ENCODE measurements around the gene LAMC2. TPM values are rescaled to one million over a fixed set of nuclear protein-coding genes. Genes with fewer than 3 reads are reported as not detected.

Gene LAMC2
- 14.8 and 33.5 TPM in 2 replicates for total RNA-seq (ENCODE audit: low replicate concordance)
- long read RNA-seq, full-length matches to known transcripts: 13 of 85 reads
- long read RNA-seq, partial matches to known transcripts: 62 of 85 reads
- long read RNA-seq, other reads (novel, unspliced or antisense): 10 of 85 reads

DNA sequence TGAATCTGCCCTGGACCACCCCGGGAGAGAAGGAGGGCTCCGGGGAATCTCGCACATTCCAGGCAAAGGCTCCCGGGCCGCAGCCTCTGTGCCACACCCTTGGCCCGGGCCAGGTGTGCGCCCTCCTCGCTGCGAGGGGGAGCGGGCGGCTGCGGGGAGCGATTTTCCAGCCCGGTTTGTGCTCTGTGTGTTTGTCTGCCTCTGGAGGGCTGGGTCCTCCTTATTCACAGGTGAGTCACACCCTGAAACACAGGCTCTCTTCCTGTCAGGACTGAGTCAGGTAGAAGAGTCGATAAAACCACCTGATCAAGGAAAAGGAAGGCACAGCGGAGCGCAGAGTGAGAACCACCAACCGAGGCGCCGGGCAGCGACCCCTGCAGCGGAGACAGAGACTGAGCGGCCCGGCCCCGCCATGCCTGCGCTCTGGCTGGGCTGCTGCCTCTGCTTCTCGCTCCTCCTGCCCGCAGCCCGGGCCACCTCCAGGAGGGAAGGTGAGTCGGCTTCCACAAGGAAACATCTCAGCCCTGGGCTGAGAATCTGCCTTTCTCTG lies at the start of gene LAMC2:
Gene LAMC2 (plus strand): TSS at position 324 of the 550 bp plus-strand sequence. CDS start 89 bp downstream, at position 413.
- Mint-ChIP-seq H3K4me1 (ENCODE audit: unreplicated experiment) (peaks cover 12% of the 10 kb centered on the region), H3K27ac (peak within 1 kb of the TSS; percentile 89), H3K36me3 (no peaks in the 10 kb centered on the region), H3K27me3 (peaks cover 15% of the 10 kb centered on the region), H3K9me3 (no peaks in the 10 kb centered on the region), H3K4me3 (peak within 1 kb of the TSS; percentile 93)
- DNase-seq (ENCODE audit: extremely low spot score, unreplicated experiment): peak; percentile 79
- peak; percentile 59 for TF ChIP-seq CTCF (conservative IDR thresholded peaks at IDR 0.05)

GRCh38 chr1:183137782-183138181 lies 48.3 kb upstream of the LAMC2 start:
- H3K4me3 Mint-ChIP-seq: no peak overlapping the region
- peaks cover 65% of the 10 kb centered on the region for H3K36me3 Mint-ChIP-seq
- no peak for DNase-seq (ENCODE audit: extremely low spot score, unreplicated experiment)
- H3K27ac Mint-ChIP-seq: no peak overlapping the region
- no peaks in the 10 kb centered on the region for H3K9me3 Mint-ChIP-seq
- H3K4me1 Mint-ChIP-seq (ENCODE audit: unreplicated experiment): peaks cover 6% of the 10 kb centered on the region
- no peaks in the 10 kb centered on the region for H3K27me3 Mint-ChIP-seq
- TF ChIP-seq CTCF (conservative IDR thresholded peaks at IDR 0.05): no peak

DNA sequence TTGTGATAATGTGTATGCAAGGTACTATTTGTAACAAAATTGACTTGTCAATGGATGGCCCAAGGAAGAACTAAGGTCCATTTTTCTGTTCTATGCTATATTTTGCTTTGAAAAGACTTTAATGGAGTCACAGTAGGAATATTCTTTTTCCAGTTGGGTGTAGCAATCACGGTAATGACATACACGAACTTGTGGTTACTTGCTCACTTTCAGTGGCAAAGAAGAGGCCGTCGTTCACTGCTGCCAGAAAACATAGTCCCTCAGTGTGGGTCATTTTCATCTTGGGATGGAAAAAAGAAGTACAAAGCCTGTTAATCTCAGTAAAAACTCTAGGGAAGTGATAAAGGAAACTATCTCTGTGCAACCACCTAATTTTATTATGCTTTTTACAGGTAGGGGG lies 47.8 kb upstream of the LAMC2 start:
- no peak overlapping the region for H3K4me3 Mint-ChIP-seq
- peaks cover 6% of the 10 kb centered on the region for H3K4me1 Mint-ChIP-seq (ENCODE audit: unreplicated experiment)
- DNase-seq (ENCODE audit: extremely low spot score, unreplicated experiment): no peak
- H3K27me3 Mint-ChIP-seq: no peaks in the 10 kb centered on the region
- H3K9me3 Mint-ChIP-seq: no peaks in the 10 kb centered on the region
- peaks cover 63% of the 10 kb centered on the region for H3K36me3 Mint-ChIP-seq
- no peak for TF ChIP-seq CTCF (conservative IDR thresholded peaks at IDR 0.05)
- no peak overlapping the region for H3K27ac Mint-ChIP-seq

GRCh38 chr1:183139281-183139942 lies 46.7 kb upstream of the LAMC2 start:
- Mint-ChIP-seq H3K4me3 (no peak overlapping the region), H3K4me1 (ENCODE audit: unreplicated experiment) (peaks cover 6% of the 10 kb centered on the region), H3K9me3 (no peaks in the 10 kb centered on the region), H3K27ac (peak overlapping the region; percentile 2), H3K36me3 (peaks cover 56% of the 10 kb centered on the region), H3K27me3 (no peaks in the 10 kb centered on the region)
- DNase-seq (ENCODE audit: extremely low spot score, unreplicated experiment): no peak
- no peak for TF ChIP-seq CTCF (conservative IDR thresholded peaks at IDR 0.05)

DNA sequence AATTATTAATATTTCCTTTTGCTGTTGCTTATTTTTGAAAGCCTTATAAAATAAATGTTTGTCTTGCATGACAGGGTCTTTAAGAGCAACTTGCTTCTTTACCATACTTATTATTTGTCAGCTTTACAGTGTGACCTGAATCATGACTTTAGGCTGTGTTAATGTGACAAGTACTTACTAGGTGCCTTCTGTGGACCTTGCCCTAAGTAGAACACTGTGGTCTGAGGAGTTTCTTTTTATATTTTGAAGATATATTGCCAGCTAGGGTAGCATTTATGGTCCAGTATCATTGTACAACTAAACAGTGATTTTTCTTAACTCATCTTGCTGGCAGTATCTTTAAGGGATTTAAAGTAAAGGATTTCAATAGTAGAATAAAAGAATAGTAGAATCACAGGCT lies 45.4 kb upstream of the LAMC2 start:
- DNase-seq (ENCODE audit: extremely low spot score, unreplicated experiment): no peak
- H3K27me3 Mint-ChIP-seq: no peaks in the 10 kb centered on the region
- H3K36me3 Mint-ChIP-seq: peaks cover 56% of the 10 kb centered on the region
- no peak for TF ChIP-seq CTCF (conservative IDR thresholded peaks at IDR 0.05)
- no peaks in the 10 kb centered on the region for H3K9me3 Mint-ChIP-seq
- no peak overlapping the region for H3K27ac Mint-ChIP-seq
- H3K4me3 Mint-ChIP-seq: no peak overlapping the region
- peaks cover 6% of the 10 kb centered on the region for H3K4me1 Mint-ChIP-seq (ENCODE audit: unreplicated experiment)

Measured in type B pancreatic cell (in vitro differentiated cells).